DOHH2 (cell line): ENCODE measurements around the gene SEPTIN10.

Experiments
- H3F3A ChIP-seq: fragments of 200-600 bp; sonication (generic), shearing (Covaris generic); 2 replicates; pipeline ENCODE4 v1.6.0; 2016; ENCODE audit warnings: antibody characterized with exemption, mild to moderate bottlenecking; ENCODE audit not compliant: control insufficient read depth, insufficient read depth
- H3K27ac ChIP-seq: fragments of 200-600 bp; sonication (generic); 2 replicates; pipeline ENCODE4 v1.5.1; 2014; ENCODE audit warnings: low read depth, mild to moderate bottlenecking, low read length, moderate library complexity
- H3K27me3 ChIP-seq: fragments of 200-600 bp; sonication (generic); 2 replicates; pipeline ENCODE4 v1.6.1; 2014; ENCODE audit warnings: mild to moderate bottlenecking, low read length, mixed read lengths; ENCODE audit not compliant: control insufficient read depth
- H3K36me3 ChIP-seq: fragments of 200-600 bp; sonication (generic); 2 replicates; pipeline ENCODE4 v1.6.1; 2014; ENCODE audit warnings: mild to moderate bottlenecking, low read length, moderate library complexity, mixed read lengths; ENCODE audit not compliant: control insufficient read depth
- H3K4me1 ChIP-seq: fragments of 200-600 bp; sonication (generic); 2 replicates; pipeline ENCODE4 v1.6.1; 2014; ENCODE audit warnings: mild to moderate bottlenecking, low read length, mixed read lengths; ENCODE audit not compliant: control insufficient read depth
- H3K4me2 ChIP-seq: fragments of 200-600 bp; sonication (generic); 2 replicates; pipeline ENCODE4 v1.6.0; 2014; ENCODE audit warnings: mild to moderate bottlenecking, low read length, moderate library complexity
- H3K4me3 ChIP-seq: fragments of 200-600 bp; sonication (generic); 2 replicates; pipeline ENCODE4 v1.5.1; 2014; ENCODE audit warnings: mild to moderate bottlenecking, low read length, mixed read lengths
- H3K79me2 ChIP-seq: fragments of 200-600 bp; sonication (generic); 2 replicates; pipeline ENCODE4 v1.6.1; 2014; ENCODE audit warnings: mild to moderate bottlenecking, low read length, mixed read lengths; ENCODE audit not compliant: control insufficient read depth
- H3K9me2 ChIP-seq: fragments of 200-600 bp; sonication (generic); replicated peaks from 2 replicates; pipeline ENCODE4 v1.6.1; 2014; ENCODE audit warnings: mild to moderate bottlenecking, low read length, mixed read lengths; ENCODE audit not compliant: control insufficient read depth
- H3K9me3 ChIP-seq: fragments of 200-600 bp; sonication (generic); 2 replicates; pipeline ENCODE4 v1.6.1; 2014; ENCODE audit warnings: antibody characterized with exemption, low read length, mixed read lengths; ENCODE audit not compliant: control insufficient read depth, insufficient read depth
- H4K20me1 ChIP-seq: fragments of 200-600 bp; sonication (generic); 2 replicates; pipeline ENCODE4 v1.6.0; 2014; ENCODE audit warnings: low read depth, mild to moderate bottlenecking, antibody characterized with exemption, low read length, moderate library complexity; ENCODE audit not compliant: control insufficient read depth, insufficient read depth
- CTCF ChIP-seq: fragments of 200-600 bp; sonication (generic); IDR thresholded peaks from one replicate; pipeline ENCODE4 v1.5.1; 2014; ENCODE audit warnings: antibody characterized with exemption, mild to moderate bottlenecking, low read depth, low read length; ENCODE audit not compliant: poor library complexity, severe bottlenecking
- EZH2phosphoT487 ChIP-seq: fragments of 200-600 bp; sonication (generic); IDR thresholded peaks from 2 replicates; pipeline ENCODE4 v1.6.1; 2017; ENCODE audit warnings: borderline replicate concordance, mild to moderate bottlenecking, antibody characterized with exemption, low read length, moderate library complexity, mixed read lengths

The SEPTIN10 gene

GRCh38 chr2:109602617-109603188, 11.1 kb downstream of the SEPTIN10 start:
- Histone ChIP-seq H3F3A (no peaks in the 10 kb centered on the region), H3K27ac (no peak overlapping the region), H4K20me1 (no peaks in the 10 kb centered on the region), H3K9me2 (no peaks in the 10 kb centered on the region), H3K79me2 (no peaks in the 10 kb centered on the region), H3K4me1 (no peaks in the 10 kb centered on the region), H3K9me3 (no peaks in the 10 kb centered on the region), H3K4me2 (no peak overlapping the region), H3K36me3 (no peaks in the 10 kb centered on the region), H3K4me3 (no peak overlapping the region), H3K27me3 (no peaks in the 10 kb centered on the region)
- no peak for TF ChIP-seq EZH2phosphoT487

GRCh38 chr2:109601783-109602182, 12.0 kb downstream of the SEPTIN10 start:
- TF ChIP-seq EZH2phosphoT487, result no peak
- no peak for TF ChIP-seq CTCF
- Histone ChIP-seq H4K20me1 (no peaks in the 10 kb centered on the region), H3K4me1 (no peaks in the 10 kb centered on the region), H3K9me2 (no peaks in the 10 kb centered on the region), H3F3A (no peaks in the 10 kb centered on the region), H3K36me3 (no peaks in the 10 kb centered on the region), H3K9me3 (no peaks in the 10 kb centered on the region), H3K27me3 (no peaks in the 10 kb centered on the region), H3K79me2 (no peaks in the 10 kb centered on the region), H3K27ac (no peak overlapping the region), H3K4me2 (no peak overlapping the region), H3K4me3 (no peak overlapping the region)

- Histone ChIP-seq H3K36me3 (no peaks in the 10 kb centered on the region), H4K20me1 (no peaks in the 10 kb centered on the region), H3K27me3 (no peaks in the 10 kb centered on the region), H3F3A (no peaks in the 10 kb centered on the region), H3K27ac (no peak overlapping the region), H3K9me2 (no peaks in the 10 kb centered on the region), H3K4me2 (no peak overlapping the region), H3K4me1 (no peaks in the 10 kb centered on the region), H3K79me2 (no peaks in the 10 kb centered on the region), H3K4me3 (no peak overlapping the region), H3K9me3 (no peaks in the 10 kb centered on the region)
- TF ChIP-seq CTCF, result no peak
- TF ChIP-seq EZH2phosphoT487, result no peak
Measured at GRCh38 chr2:109597283-109597682, 16.5 kb downstream of the SEPTIN10 start.

GRCh38 chr2:109595644-109596043, 18.1 kb downstream of the SEPTIN10 start:
- H3K27ac ChIP-seq, result no peak overlapping the region
- no peaks in the 10 kb centered on the region for H3K79me2 ChIP-seq
- no peaks in the 10 kb centered on the region for H3K4me1 ChIP-seq
- TF ChIP-seq EZH2phosphoT487 (no peak), CTCF (no peak)
- no peaks in the 10 kb centered on the region for H3K9me3 ChIP-seq
- H3K27me3 ChIP-seq, result no peaks in the 10 kb centered on the region
- H3K4me3 ChIP-seq, result no peak overlapping the region
- no peaks in the 10 kb centered on the region for H3K9me2 ChIP-seq
- no peaks in the 10 kb centered on the region for H3K36me3 ChIP-seq
- H3F3A ChIP-seq, result no peaks in the 10 kb centered on the region
- H4K20me1 ChIP-seq, result no peaks in the 10 kb centered on the region
- H3K4me2 ChIP-seq, result no peak overlapping the region
